Measurements from ENCODE around the gene ZNF575.
A peak's percentile ranks its signal among the peaks of the same experiment; 100 is the strongest.

The ZNF575 gene

DNA sequence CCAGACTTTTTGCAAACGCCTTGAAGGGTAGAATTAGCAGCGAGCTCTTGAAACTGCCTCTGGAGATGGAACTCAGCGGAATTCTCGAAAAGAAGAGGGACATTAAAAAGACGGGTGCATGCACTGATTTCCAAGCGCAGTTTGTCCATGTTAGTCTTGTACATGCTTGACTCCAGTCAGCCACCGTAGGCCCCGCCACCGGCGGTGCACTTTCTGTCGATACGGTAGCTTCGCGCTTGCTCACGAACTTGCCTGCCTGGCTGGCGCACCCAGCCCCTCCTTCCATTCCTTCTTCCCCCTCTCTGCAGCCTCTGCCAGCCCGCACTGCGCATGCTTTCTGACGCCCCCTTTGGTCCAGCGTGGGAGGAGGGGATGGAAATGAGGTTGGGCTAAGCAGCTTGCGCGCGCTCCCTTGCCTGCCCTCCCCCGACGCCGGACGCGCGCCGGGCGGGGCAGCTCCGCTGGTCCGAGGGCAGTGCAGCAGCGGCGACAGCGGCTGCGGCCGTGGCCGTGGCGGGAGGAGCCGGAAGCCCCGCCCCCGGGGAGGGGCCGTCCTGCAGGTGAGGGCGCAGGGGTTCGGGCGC, at the start of gene ZNF575:
TSS of gene ZNF575 (plus strand) at position 227 of the 584 bp plus-strand sequence. CDS start 1,235 bp downstream, outside the sequence.
- peak; percentile 62 to 76 for DNase-seq (ENCODE audit: low read depth in 2 of 2, low spot score in 1 of 2)

GRCh38 chr19:43483281-43483680, 49.7 kb upstream of the ZNF575 start:
- no peak for DNase-seq (ENCODE audit: low read depth in 2 of 2, low spot score in 1 of 2)

DNA sequence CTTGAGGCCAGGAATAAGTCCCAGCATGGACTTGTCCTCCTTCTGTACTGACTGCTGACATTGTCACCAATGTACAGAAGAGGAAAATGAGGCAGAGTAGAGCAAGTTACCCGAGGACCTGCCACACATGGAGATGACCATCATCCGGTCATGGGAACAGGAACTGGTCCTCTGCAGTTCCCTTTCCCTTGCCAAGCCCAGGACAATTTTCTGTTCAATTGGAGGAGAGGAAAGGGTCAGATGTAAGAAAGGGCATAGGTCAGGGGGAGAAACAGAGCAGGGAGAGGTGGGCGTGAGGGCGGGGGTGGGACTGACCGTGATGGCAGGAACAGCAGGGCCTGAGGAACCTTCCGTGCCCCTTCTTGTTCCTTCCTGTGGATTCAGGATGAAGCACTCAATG, 47.0 kb upstream of the ZNF575 start:
- no peak for DNase-seq (ENCODE audit: low read depth in 2 of 2, low spot score in 1 of 2)

- DNase-seq (ENCODE audit: low read depth in 2 of 2, low spot score in 1 of 2) = no peak
These were observed 46.6 kb upstream of the ZNF575 start for GRCh38 chr19:43486412-43486811.

DNA sequence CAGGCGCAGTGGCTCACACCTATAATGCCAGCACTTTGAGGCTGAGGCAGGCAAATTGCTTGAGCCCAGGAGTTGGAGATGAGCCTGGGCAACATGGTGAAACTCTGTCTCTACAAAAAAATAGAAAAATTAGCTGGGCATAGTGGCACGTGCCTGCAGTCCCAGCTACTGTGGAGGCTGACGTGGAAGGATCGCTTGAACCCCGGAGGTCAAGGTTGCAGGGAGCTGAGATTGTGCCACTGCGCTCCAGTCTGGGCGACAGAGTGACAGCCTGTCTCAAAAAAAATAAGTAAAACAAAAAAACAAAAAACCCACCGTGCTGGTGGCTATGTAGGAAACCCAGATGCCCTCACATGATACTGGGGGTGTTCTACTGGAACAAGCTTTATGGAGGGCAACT, 44.8 kb upstream of the ZNF575 start:
- no peak for DNase-seq (ENCODE audit: low read depth in 2 of 2, low spot score in 1 of 2)

- DNase-seq (ENCODE audit: low read depth in 2 of 2, low spot score in 1 of 2) = no peak
These were observed 43.7 kb upstream of the ZNF575 start for GRCh38 chr19:43489310-43489709.

DNA sequence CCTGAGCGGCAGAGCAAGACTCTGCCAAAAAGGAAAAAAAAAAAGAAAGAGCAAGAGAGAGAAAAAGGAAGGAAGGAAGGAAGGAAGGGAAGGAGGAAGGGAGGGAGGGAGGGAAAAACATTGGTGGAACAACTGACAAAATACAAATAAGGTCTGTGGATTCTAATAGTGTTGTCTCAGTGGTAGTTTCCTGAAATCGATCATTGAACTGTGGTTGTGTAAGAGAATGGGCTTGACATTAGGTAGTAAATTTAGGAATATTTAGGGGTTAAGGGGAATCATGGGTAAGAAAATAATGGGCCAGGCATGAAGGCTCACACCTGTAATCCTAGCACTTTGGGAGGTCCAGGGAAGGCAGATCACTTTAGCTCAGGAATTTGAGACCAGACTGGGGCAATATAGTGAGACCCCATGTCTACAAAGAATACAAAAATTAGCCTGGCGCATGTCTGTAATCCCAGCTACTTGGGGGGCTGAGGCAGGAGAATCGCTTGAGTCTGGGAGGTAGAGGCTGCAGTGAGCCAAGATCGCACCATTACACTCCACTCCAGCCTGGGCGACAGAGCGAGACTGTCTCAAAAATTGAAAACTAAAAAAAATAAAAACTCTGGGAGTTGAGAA, 42.9 kb upstream of the ZNF575 start:
- DNase-seq (ENCODE audit: low read depth in 2 of 2, low spot score in 1 of 2) = no peak

DNA sequence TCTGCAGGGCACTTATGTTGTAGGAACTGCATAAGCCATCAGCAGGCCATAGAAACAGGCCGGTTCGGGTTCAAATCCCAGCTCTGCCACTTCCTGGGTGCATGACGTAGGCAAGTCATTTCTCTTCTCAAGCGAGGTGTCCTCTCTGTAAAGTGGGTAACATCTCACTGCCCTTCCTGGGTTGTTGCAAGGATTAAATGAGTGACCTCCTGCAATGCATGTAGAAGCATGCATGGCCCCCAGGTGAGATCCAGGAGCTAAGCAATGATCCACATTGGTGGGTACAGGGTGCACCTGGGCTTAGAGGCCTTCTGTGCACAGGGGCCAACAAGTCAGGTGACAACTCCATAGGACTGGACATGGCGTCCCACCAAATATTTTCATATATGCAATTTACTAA, 42.2 kb upstream of the ZNF575 start:
- no peak for DNase-seq (ENCODE audit: low read depth in 2 of 2, low spot score in 1 of 2)

DNA sequence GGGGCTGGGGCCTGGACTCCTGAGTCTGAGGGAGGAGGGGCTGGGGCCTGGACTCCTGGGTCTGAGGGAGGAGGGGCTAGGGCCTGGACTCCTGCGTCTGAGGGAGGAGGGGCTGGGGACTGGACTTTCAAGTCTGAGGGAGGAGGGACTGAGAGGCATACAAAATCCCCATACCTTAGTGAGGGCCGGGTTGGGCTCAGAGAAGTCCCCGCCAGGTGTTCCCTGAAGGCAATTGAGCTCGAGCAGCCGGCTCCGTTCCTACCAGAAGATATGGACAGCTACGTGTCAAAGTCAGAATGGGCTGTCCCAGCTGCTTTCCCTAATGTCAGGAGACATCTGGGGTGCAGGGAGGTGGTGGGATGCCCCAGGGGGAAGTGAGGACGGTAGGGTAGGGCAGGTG, 37.9 kb upstream of the ZNF575 start:
- no peak for DNase-seq (ENCODE audit: low read depth in 2 of 2, low spot score in 1 of 2)

DNA sequence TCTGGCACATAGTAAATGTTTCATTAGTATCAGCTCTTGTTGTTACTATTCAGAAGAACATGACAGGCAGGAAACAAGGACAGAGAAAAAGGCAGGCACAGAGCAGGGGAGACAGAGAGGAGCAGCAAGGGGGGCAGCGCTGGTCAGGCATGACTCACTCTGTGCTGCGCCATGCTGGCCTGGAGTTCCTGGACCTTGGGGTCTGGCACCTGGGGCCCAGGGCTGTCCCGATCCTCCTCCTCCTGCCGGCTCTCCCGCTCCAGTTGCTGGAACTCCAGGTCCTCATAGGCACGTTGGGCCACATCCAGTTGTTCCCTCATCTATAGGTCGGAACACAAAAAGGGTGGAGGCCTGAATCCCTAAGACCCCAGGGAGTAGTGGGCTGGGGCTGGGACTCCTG, 36.0 kb upstream of the ZNF575 start:
- DNase-seq (ENCODE audit: low read depth in 2 of 2, low spot score in 1 of 2) = no peak

DNA sequence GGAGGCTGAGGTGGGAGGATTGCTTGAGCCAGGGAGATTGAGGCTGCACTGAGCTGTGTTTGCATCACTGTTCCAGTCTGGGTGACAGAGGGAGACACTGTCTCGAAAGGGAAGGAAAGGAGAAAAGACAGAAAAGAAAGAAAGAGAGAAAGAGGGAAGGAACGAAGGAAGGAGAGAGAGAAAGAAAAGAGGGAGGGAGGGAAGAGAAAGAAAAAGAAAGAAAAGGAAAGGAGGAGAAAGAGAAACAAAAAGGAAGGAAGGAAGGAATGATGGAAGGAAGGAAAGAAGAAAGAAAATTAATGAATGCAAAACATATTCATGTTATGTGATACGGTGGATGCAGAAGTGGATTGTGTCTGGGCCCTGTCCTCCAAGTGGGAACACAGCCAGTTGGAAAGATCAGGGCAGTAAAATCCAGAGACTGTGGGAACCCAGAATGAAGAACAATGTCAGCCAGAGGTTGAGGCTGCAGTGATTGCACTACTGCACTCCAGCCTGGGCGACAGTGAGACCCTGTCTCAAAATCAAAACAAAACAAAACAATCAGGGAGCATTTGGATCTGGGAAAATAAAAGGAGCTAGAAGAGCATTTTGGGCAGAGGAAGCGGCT, 34.6 kb upstream of the ZNF575 start:
- DNase-seq (ENCODE audit: low read depth in 2 of 2, low spot score in 1 of 2) = no peak

DNA sequence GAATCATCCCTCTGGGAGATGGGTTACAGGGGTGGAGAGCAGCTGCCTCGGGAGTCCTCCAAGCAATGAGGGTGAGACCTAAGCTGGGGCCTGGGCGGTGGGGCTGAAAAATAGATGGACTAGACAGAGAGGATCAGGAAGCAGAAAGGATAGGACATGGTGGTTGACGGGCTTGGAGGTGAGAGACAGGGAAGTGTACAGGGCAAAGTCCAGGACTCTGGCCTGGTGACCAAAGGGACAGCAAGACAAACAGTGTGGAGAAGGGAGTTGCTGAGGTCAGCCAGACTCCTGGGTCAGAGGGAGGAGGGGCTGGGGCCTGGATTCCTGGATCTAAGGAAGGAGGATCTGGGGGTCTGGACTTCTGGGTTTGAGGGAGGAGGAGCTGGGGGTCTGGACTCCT, 33.9 kb upstream of the ZNF575 start:
- DNase-seq (ENCODE audit: low read depth in 2 of 2, low spot score in 1 of 2) = no peak

GRCh38 chr19:43501661-43502418, 31.1 kb upstream of the ZNF575 start:
- no peak for DNase-seq (ENCODE audit: low read depth in 2 of 2, low spot score in 1 of 2)

DNA sequence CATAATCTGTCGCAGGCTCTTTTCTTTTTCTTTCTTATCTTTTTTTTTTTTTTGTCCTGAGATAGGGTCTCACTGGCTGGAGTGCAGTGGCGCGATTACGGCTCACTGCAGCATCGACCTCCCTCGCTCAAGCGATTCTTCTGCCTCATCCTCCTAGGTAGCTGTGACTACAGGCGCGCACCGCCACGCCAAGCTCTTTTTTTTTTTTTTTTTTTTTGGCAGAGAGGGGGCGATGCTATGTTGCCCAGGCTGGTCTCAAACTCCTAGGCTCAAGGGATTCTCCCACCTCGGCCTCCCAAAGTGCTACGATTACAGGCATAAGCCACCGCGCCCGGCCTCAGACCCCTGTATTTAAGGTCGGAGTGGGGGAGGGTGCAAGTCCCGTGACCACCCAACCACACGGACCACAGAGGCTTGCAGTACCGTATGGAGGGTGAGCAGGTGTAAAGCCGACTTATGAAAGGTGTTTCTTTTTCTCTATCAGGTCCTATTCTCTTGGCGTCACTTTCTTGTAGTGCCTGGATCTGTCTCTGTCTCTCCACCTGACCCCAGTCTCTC, 30.5 kb upstream of the ZNF575 start:
- DNase-seq (ENCODE audit: low read depth in 2 of 2, low spot score in 1 of 2) = no peak

DNA sequence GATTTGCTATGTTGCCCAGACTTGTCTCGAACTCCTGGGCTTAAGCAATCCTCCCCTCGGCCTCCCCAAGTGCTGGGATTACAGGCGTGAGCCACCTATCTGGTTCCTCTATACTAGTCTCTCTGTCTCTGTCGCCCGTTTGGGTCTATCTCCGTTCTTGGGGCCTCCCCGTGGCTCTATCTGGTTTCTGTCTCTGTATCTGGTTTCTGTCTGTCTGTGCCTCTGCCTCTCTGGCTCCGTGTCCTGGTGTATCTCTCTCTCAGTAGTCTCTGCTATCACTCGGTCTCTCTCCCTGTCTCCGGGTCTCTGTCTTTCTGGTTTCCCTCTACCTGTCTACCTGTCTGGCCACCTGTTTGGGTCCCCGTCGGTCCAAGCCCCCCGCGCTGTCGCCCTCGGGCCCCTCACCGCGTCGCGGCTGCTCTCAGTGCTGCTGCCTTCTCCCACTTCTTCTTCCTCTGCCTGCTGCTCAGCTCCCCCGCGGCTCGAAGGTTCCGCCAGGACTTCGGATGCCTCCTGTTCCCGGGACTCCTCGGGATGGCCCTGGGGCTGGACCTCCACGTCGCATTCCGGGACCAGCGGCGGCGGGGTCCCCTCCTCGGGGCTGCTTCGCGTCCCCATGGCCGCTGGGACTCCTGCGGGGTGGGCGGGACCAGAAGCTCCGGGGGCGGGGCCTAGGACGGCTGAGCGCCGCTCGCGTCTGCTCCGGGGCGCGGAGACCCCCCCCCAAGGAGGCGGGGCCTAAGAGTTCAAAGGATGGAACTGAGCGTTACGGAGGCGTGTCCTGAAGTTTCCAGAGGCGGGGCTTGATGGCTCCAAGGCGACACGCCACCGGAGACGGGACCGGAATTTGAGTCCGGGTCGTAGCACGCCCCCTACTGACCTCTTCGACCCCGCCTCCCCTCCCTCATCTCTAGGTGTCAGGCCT, 29.2 kb upstream of the ZNF575 start:
- DNase-seq (ENCODE audit: low read depth in 2 of 2, low spot score in 1 of 2) = peak; percentile 98 to 99

DNA sequence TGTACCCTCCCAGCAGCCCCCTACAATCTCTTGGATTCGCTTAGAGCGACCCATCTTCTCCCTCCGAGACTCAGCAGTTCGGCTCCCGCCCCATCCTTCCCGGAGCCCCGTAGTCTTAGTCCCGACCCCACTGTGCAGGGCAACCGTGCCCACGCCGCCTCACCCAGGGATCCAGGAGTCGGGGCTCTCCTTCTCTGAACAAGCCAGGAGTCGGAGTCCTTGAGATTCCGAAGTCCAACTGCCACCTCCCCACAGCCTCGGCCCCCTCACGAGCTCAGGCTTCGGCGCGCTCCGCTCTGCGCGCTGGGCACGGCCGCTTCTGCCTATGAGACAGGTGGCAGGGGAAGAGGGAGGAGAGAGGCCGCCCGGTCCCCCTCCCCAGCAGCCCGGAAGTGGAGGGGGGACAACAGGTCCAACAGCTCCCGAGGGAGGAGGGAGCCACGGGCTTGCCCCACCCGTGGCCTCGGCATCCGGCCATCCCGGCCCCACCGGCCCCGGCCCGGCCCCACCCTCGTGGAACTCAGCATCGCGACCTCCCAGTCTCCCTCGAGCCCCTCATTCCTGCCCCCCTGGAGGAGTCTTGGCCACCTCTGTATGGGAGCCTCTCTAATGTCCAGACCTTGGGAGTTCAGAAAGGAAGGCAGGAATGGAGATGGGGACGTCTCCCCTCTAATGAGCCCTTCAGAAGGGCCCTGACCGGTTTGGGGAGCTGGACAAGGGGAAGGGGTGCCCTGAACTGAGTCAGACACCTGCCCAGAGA, 28.4 kb upstream of the ZNF575 start, which contains the start of gene PHLDB3:
TSS of gene PHLDB3 (minus strand) at position 321 of the 760 bp plus-strand sequence. CDS start 628 bp downstream, outside the sequence.
- peak in 1 of 2 donors; percentile 13 for DNase-seq (ENCODE audit: low read depth in 2 of 2, low spot score in 1 of 2)

- no peak for DNase-seq (ENCODE audit: low read depth in 2 of 2, low spot score in 1 of 2)
These were observed 27.9 kb upstream of the ZNF575 start for GRCh38 chr19:43505186-43505456.

DNA sequence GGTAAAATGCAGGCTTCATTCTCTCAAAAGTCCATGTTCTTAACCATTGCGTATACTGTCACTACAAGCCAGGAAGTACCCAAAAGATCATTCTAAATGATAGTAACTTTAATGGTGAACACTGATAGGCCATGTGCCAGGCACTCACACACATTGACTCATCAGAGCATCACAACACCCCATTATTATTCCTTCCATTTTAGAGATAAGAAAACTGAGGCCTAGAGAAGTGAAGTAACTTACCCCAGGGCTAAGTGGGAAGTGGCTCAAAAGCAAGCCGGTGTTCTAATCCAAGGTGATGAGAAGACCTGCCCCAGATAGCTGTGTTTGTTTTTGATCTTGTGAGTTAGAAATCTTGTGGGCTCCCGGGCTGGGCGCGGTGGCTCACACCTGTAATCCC, 27.0 kb upstream of the ZNF575 start:
- no peak for DNase-seq (ENCODE audit: low read depth in 2 of 2, low spot score in 1 of 2)

- DNase-seq (ENCODE audit: low read depth in 2 of 2, low spot score in 1 of 2) = no peak
These were observed 26.4 kb upstream of the ZNF575 start for GRCh38 chr19:43506629-43507028.

DNA sequence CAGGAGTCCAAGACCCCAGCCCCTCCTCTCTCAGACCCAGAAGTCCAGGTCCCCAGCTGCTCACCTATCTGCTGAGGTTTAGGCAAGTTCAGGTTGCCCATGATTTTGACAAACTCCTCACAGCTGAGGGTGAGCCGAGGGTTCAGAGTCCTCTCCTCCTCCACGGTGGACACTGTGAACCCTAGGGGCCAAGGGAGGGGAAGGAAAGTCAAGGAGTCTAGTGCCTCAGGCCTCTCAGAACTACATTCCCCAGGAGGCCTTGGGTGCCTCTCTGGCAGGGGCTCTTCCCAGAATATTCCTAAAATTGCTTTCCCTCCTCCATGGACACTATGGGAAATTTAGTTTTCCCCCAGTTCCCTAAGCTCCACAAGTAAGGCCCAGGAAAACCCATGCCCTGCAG, 25.1 kb upstream of the ZNF575 start:
- no peak for DNase-seq (ENCODE audit: low read depth in 2 of 2, low spot score in 1 of 2)

Data from stimulated activated CD8-positive, alpha-beta memory T cell treated with anti-CD3 and anti-CD28 coated beads, Interleukin-4, amount 100 ng/mL, for 4 hours (primary cell).